ENCODE measurements around the gene TDRD3.

Gene TDRD3

GRCh38 chr13:60611523-60611922 lies 214.5 kb downstream of the TDRD3 start:
- no peaks in the 10 kb centered on the region for H3K9me2 ChIP-seq (ENCODE audit: low read depth, low read length)

DNA sequence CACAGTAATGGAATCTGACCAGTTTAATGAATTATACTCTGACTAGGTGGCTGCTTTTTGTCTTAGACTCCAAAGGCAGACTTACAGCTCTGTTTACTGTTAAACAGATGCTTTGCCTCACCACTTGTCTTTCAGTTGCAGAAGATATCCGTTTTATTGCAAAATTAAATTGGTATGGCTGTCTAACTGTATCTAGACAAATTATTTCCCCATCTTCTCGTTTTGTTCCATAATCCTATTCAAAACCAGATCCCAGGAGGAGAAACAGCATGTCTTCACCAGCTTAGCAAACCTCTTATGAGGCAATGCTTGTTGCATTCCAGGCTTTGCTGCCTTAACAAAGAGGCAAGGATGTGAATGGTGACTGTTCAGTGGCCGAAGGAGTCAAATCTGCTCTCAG lies 215.6 kb downstream of the TDRD3 start:
- H3K27ac ChIP-seq (ENCODE audit: low read depth, low read length, poor library complexity, severe bottlenecking): no peak overlapping the region
- no peaks in the 10 kb centered on the region for H3K9me3 ChIP-seq (ENCODE audit: low read length)
- no peak overlapping the region for H3K9ac ChIP-seq (ENCODE audit: low read length)
- no peaks in the 10 kb centered on the region for H3K27me3 ChIP-seq (ENCODE audit: insufficient read depth, low read length)
- no peaks in the 10 kb centered on the region for H3K36me3 ChIP-seq (ENCODE audit: insufficient read depth, low read length)
- no peak overlapping the region for H3K4me3 ChIP-seq (ENCODE audit: low read depth, low read length, poor library complexity, severe bottlenecking)
- no peak overlapping the region for H3K4me2 ChIP-seq (ENCODE audit: low read length)
- TF ChIP-seq, protein P1, sequence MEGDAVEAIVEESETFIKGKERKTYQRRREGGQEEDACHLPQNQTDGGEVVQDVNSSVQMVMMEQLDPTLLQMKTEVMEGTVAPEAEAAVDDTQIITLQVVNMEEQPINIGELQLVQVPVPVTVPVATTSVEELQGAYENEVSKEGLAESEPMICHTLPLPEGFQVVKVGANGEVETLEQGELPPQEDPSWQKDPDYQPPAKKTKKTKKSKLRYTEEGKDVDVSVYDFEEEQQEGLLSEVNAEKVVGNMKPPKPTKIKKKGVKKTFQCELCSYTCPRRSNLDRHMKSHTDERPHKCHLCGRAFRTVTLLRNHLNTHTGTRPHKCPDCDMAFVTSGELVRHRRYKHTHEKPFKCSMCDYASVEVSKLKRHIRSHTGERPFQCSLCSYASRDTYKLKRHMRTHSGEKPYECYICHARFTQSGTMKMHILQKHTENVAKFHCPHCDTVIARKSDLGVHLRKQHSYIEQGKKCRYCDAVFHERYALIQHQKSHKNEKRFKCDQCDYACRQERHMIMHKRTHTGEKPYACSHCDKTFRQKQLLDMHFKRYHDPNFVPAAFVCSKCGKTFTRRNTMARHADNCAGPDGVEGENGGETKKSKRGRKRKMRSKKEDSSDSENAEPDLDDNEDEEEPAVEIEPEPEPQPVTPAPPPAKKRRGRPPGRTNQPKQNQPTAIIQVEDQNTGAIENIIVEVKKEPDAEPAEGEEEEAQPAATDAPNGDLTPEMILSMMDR (IDR thresholded peaks at IDR 0.05; ENCODE audit: low read length): no peak
- no peak for TF ChIP-seq EZH2 (IDR thresholded peaks at IDR 0.05; ENCODE audit: borderline replicate concordance, low read length)
- H2AFZ ChIP-seq (ENCODE audit: low read length): no peak overlapping the region
- H3K79me2 ChIP-seq (ENCODE audit: insufficient read depth, low read length): no peaks in the 10 kb centered on the region
- no peaks in the 10 kb centered on the region for H3F3A ChIP-seq (ENCODE audit: insufficient read depth, low read length)
- H3K4me1 ChIP-seq (ENCODE audit: insufficient read depth, low read length, severe bottlenecking): no peaks in the 10 kb centered on the region
- H3K9me2 ChIP-seq (ENCODE audit: low read depth, low read length): no peaks in the 10 kb centered on the region
- H4K20me1 ChIP-seq (ENCODE audit: insufficient read depth, low read length): no peaks in the 10 kb centered on the region

More at GRCh38 chr13:60611523-60611922, 214.5 kb downstream of the TDRD3 start:
- Histone ChIP-seq H2AFZ (ENCODE audit: low read length) (no peak overlapping the region), H4K20me1 (ENCODE audit: insufficient read depth, low read length) (no peaks in the 10 kb centered on the region), H3K9me3 (ENCODE audit: low read length) (no peaks in the 10 kb centered on the region), H3K36me3 (ENCODE audit: insufficient read depth, low read length) (no peaks in the 10 kb centered on the region), H3K79me2 (ENCODE audit: insufficient read depth, low read length) (no peaks in the 10 kb centered on the region), H3F3A (ENCODE audit: insufficient read depth, low read length) (no peaks in the 10 kb centered on the region), H3K4me2 (ENCODE audit: low read length) (no peak overlapping the region), H3K27ac (ENCODE audit: low read depth, low read length, poor library complexity, severe bottlenecking) (no peak overlapping the region), H3K27me3 (ENCODE audit: insufficient read depth, low read length) (no peaks in the 10 kb centered on the region), H3K4me3 (ENCODE audit: low read depth, low read length, poor library complexity, severe bottlenecking) (no peak overlapping the region), H3K4me1 (ENCODE audit: insufficient read depth, low read length, severe bottlenecking) (no peaks in the 10 kb centered on the region), H3K9ac (ENCODE audit: low read length) (no peak overlapping the region)
- no peak for TF ChIP-seq EZH2 (IDR thresholded peaks at IDR 0.05; ENCODE audit: borderline replicate concordance, low read length)

DNA sequence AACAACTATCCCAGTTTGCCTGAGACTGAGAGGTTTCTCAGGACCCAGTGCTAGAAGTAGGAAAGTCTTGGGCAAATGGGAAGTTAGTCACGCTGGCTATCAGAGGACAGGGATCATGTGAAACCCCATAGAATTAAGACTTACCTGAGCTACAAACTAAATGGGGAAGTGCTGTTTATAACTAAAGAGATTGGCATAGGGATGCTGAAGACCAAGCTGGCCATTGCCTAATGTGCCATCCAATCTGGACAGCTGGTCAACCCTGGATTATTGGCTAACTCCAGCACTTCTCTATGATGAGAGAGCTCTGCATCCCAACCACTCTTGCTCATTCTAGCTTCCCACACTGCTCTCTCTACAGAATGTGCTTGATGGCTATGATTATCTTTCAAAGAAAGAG lies 216.1 kb downstream of the TDRD3 start:
- TF ChIP-seq, protein P1 (IDR thresholded peaks at IDR 0.05; ENCODE audit: low read length): no peak
- TF ChIP-seq EZH2 (IDR thresholded peaks at IDR 0.05; ENCODE audit: borderline replicate concordance, low read length): no peak
- H3K79me2 ChIP-seq (ENCODE audit: insufficient read depth, low read length): no peaks in the 10 kb centered on the region
- H3K27ac ChIP-seq (ENCODE audit: low read depth, low read length, poor library complexity, severe bottlenecking): no peak overlapping the region
- no peak overlapping the region for H2AFZ ChIP-seq (ENCODE audit: low read length)
- no peaks in the 10 kb centered on the region for H3K9me3 ChIP-seq (ENCODE audit: low read length)
- H3K4me3 ChIP-seq (ENCODE audit: low read depth, low read length, poor library complexity, severe bottlenecking): no peak overlapping the region
- H3K4me1 ChIP-seq (ENCODE audit: insufficient read depth, low read length, severe bottlenecking): no peaks in the 10 kb centered on the region
- no peak overlapping the region for H3K4me2 ChIP-seq (ENCODE audit: low read length)
- H3K9me2 ChIP-seq (ENCODE audit: low read depth, low read length): no peaks in the 10 kb centered on the region
- no peaks in the 10 kb centered on the region for H4K20me1 ChIP-seq (ENCODE audit: insufficient read depth, low read length)
- no peaks in the 10 kb centered on the region for H3K36me3 ChIP-seq (ENCODE audit: insufficient read depth, low read length)
- H3K27me3 ChIP-seq (ENCODE audit: insufficient read depth, low read length): no peaks in the 10 kb centered on the region
- H3K9ac ChIP-seq (ENCODE audit: low read length): no peak overlapping the region
- H3F3A ChIP-seq (ENCODE audit: insufficient read depth, low read length): no peaks in the 10 kb centered on the region

DNA sequence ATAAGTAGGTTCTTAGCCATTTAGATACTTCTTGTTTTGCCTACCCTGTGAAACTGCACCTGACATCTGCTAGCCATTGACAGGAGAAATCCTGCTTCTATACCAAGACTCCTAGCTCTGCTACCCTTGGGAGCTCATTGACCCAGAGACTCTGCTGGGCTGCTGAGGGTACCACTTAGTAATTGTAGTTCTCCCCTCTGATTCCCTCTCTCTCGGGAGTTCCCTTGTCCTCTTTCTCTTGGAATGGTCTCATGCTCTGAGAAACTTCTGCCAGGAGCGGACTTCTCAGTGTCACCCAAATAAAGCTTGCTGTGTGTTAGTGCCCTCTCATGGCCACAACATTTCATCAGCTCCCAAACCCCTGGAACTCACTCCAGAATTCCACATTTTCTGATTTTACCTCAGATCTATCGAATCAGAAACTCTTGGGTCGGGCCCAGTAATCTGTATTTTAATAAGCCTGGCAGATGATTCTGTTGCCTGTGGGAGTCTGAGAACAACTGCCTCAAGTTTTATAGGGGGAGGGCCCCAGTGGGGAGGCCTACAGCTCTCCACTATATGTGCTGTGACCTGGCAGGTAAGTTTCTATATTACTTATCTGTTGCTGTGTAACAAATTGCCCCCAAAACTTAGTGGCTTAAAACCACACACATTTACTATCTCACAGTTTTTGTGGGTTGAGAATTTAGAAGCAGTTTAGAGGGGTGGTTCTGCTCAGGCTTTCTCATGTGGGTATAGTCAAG lies 221.1 kb downstream of the TDRD3 start:
- no peaks in the 10 kb centered on the region for H3K4me1 ChIP-seq (ENCODE audit: insufficient read depth, low read length, severe bottlenecking)
- no peak overlapping the region for H3K9ac ChIP-seq (ENCODE audit: low read length)
- no peaks in the 10 kb centered on the region for H3K9me3 ChIP-seq (ENCODE audit: low read length)
- no peaks in the 10 kb centered on the region for H3K79me2 ChIP-seq (ENCODE audit: insufficient read depth, low read length)
- no peak overlapping the region for H2AFZ ChIP-seq (ENCODE audit: low read length)
- no peaks in the 10 kb centered on the region for H3K36me3 ChIP-seq (ENCODE audit: insufficient read depth, low read length)
- TF ChIP-seq, protein P1 (IDR thresholded peaks at IDR 0.05; ENCODE audit: low read length): peak; percentile 12; the same call in 1 of the 2 replicates
- TF ChIP-seq EZH2 (IDR thresholded peaks at IDR 0.05; ENCODE audit: borderline replicate concordance, low read length): no peak
- H3F3A ChIP-seq (ENCODE audit: insufficient read depth, low read length): no peaks in the 10 kb centered on the region
- no peaks in the 10 kb centered on the region for H4K20me1 ChIP-seq (ENCODE audit: insufficient read depth, low read length)
- H3K4me2 ChIP-seq (ENCODE audit: low read length): no peak overlapping the region
- no peak overlapping the region for H3K4me3 ChIP-seq (ENCODE audit: low read depth, low read length, poor library complexity, severe bottlenecking)
- no peaks in the 10 kb centered on the region for H3K9me2 ChIP-seq (ENCODE audit: low read depth, low read length)
- H3K27ac ChIP-seq (ENCODE audit: low read depth, low read length, poor library complexity, severe bottlenecking): no peak overlapping the region
- no peaks in the 10 kb centered on the region for H3K27me3 ChIP-seq (ENCODE audit: insufficient read depth, low read length)

Data from OCI-LY1 (cell line).